ENCODE measurements around the gene MAP2K6.
"Not testable (repeated sequence)": the region's sequence is repeated elsewhere in the genome, so short reads cannot be mapped to it uniquely, and the experiment has no call there.

Gene MAP2K6

GRCh38 chr17:69460963-69461922 lies 46.7 kb downstream of the MAP2K6 start:
- Mint-ChIP-seq H3K27ac (no peak overlapping the region), H3K9me3 (no peaks in the 10 kb centered on the region), H3K4me1 (peaks cover 13% of the 10 kb centered on the region), H3K27me3 (no peaks in the 10 kb centered on the region), H3K4me3 (no peak overlapping the region), H3K36me3 (peaks cover 1% of the 10 kb centered on the region)
- no peak for ATAC-seq

- no peak overlapping the region for H3K27ac Mint-ChIP-seq
- no peaks in the 10 kb centered on the region for H3K9me3 Mint-ChIP-seq
- no peaks in the 10 kb centered on the region for H3K27me3 Mint-ChIP-seq
- H3K4me1 Mint-ChIP-seq = peaks cover 8% of the 10 kb centered on the region
- ATAC-seq = no peak
- no peak overlapping the region for H3K4me3 Mint-ChIP-seq
- H3K36me3 Mint-ChIP-seq = peaks cover 6% of the 10 kb centered on the region
Measured at GRCh38 chr17:69461951-69462369, 47.5 kb downstream of the MAP2K6 start.

- no peaks in the 10 kb centered on the region for H3K27me3 Mint-ChIP-seq
- H3K4me3 Mint-ChIP-seq = no peak overlapping the region
- peaks cover 6% of the 10 kb centered on the region for H3K36me3 Mint-ChIP-seq
- no peak for ATAC-seq
- no peaks in the 10 kb centered on the region for H3K9me3 Mint-ChIP-seq
- no peaks in the 10 kb centered on the region for H3K4me1 Mint-ChIP-seq
- H3K27ac Mint-ChIP-seq = no peak overlapping the region
Measured at GRCh38 chr17:69462882-69463281, 48.4 kb downstream of the MAP2K6 start.

- no peak for ATAC-seq
- no peaks in the 10 kb centered on the region for H3K27me3 Mint-ChIP-seq
- peaks cover 22% of the 10 kb centered on the region for H3K36me3 Mint-ChIP-seq
- no peaks in the 10 kb centered on the region for H3K4me1 Mint-ChIP-seq
- H3K9me3 Mint-ChIP-seq = no peaks in the 10 kb centered on the region
- no peak overlapping the region for H3K27ac Mint-ChIP-seq
- H3K4me3 Mint-ChIP-seq = no peak overlapping the region
Measured at GRCh38 chr17:69466451-69466850, 52.0 kb downstream of the MAP2K6 start.

- H3K4me1 Mint-ChIP-seq = no peaks in the 10 kb centered on the region
- peaks cover 22% of the 10 kb centered on the region for H3K36me3 Mint-ChIP-seq
- no peaks in the 10 kb centered on the region for H3K27me3 Mint-ChIP-seq
- H3K9me3 Mint-ChIP-seq = no peaks in the 10 kb centered on the region
- H3K4me3 Mint-ChIP-seq = no peak overlapping the region
- ATAC-seq = no peak
- no peak overlapping the region for H3K27ac Mint-ChIP-seq
Measured at GRCh38 chr17:69466905-69467667, 52.6 kb downstream of the MAP2K6 start.

- no peaks in the 10 kb centered on the region for H3K27me3 Mint-ChIP-seq
Measured at GRCh38 chr17:69468207-69468606, 53.7 kb downstream of the MAP2K6 start.

GRCh38 chr17:69470702-69471101 lies 56.2 kb downstream of the MAP2K6 start:
- Mint-ChIP-seq H3K4me3 (no peak overlapping the region), H3K36me3 (peaks cover 22% of the 10 kb centered on the region), H3K4me1 (no peaks in the 10 kb centered on the region), H3K9me3 (no peaks in the 10 kb centered on the region), H3K27ac (no peak overlapping the region), H3K27me3 (no peaks in the 10 kb centered on the region)
- no peak for ATAC-seq

More at GRCh38 chr17:69468207-69468606, 53.7 kb downstream of the MAP2K6 start:
- Mint-ChIP-seq H3K4me1 (no peaks in the 10 kb centered on the region), H3K9me3 (no peaks in the 10 kb centered on the region), H3K36me3 (peaks cover 22% of the 10 kb centered on the region), H3K27ac (no peak overlapping the region), H3K4me3 (no peak overlapping the region)
- no peak for ATAC-seq

GRCh38 chr17:69471406-69471805 lies 56.9 kb downstream of the MAP2K6 start:
- no peaks in the 10 kb centered on the region for H3K9me3 Mint-ChIP-seq
- peaks cover 19% of the 10 kb centered on the region for H3K36me3 Mint-ChIP-seq
- H3K4me1 Mint-ChIP-seq = no peaks in the 10 kb centered on the region
- no peak overlapping the region for H3K4me3 Mint-ChIP-seq
- no peak for ATAC-seq
- no peak overlapping the region for H3K27ac Mint-ChIP-seq
- no peaks in the 10 kb centered on the region for H3K27me3 Mint-ChIP-seq

- H3K36me3 Mint-ChIP-seq = peaks cover 16% of the 10 kb centered on the region
- ATAC-seq = no peak
- no peak overlapping the region for H3K27ac Mint-ChIP-seq
Measured at GRCh38 chr17:69473841-69474831, 59.6 kb downstream of the MAP2K6 start.

GRCh38 chr17:69477204-69477902 lies 62.9 kb downstream of the MAP2K6 start:
- H3K27me3 Mint-ChIP-seq = no peaks in the 10 kb centered on the region
- peaks cover 13% of the 10 kb centered on the region for H3K36me3 Mint-ChIP-seq
- H3K4me1 Mint-ChIP-seq = peaks cover 9% of the 10 kb centered on the region
- H3K4me3 Mint-ChIP-seq = no peak overlapping the region
- H3K27ac Mint-ChIP-seq = no peak overlapping the region
- H3K9me3 Mint-ChIP-seq = no peaks in the 10 kb centered on the region
- no peak for ATAC-seq

More at GRCh38 chr17:69473841-69474831, 59.6 kb downstream of the MAP2K6 start:
- no peaks in the 10 kb centered on the region for H3K9me3 Mint-ChIP-seq
- no peaks in the 10 kb centered on the region for H3K27me3 Mint-ChIP-seq
- H3K4me1 Mint-ChIP-seq = peaks cover 9% of the 10 kb centered on the region
- H3K4me3 Mint-ChIP-seq = no peak overlapping the region

- Mint-ChIP-seq H3K36me3 (peaks cover 13% of the 10 kb centered on the region), H3K4me1 (peaks cover 9% of the 10 kb centered on the region), H3K27me3 (no peaks in the 10 kb centered on the region), H3K4me3 (no peak overlapping the region), H3K9me3 (no peaks in the 10 kb centered on the region), H3K27ac (no peak overlapping the region)
- no peak for ATAC-seq
Measured at GRCh38 chr17:69477903-69478266, 63.4 kb downstream of the MAP2K6 start.

GRCh38 chr17:69478916-69479315 lies 64.4 kb downstream of the MAP2K6 start:
- no peak for ATAC-seq
- Mint-ChIP-seq H3K27ac (no peak overlapping the region), H3K4me3 (no peak overlapping the region)

GRCh38 chr17:69479756-69480155 lies 65.3 kb downstream of the MAP2K6 start:
- H3K36me3 Mint-ChIP-seq = peaks cover 13% of the 10 kb centered on the region
- not testable (repeated sequence) for H3K27ac Mint-ChIP-seq, ATAC-seq, H3K4me3 Mint-ChIP-seq, H3K27me3 Mint-ChIP-seq, H3K4me1 Mint-ChIP-seq, H3K9me3 Mint-ChIP-seq

More at GRCh38 chr17:69478916-69479315, 64.4 kb downstream of the MAP2K6 start:
- H3K27me3 Mint-ChIP-seq = no peaks in the 10 kb centered on the region
- peaks cover 9% of the 10 kb centered on the region for H3K4me1 Mint-ChIP-seq
- peaks cover 13% of the 10 kb centered on the region for H3K36me3 Mint-ChIP-seq
- no peaks in the 10 kb centered on the region for H3K9me3 Mint-ChIP-seq

GRCh38 chr17:69480245-69480644 lies 65.7 kb downstream of the MAP2K6 start:
- peaks cover 9% of the 10 kb centered on the region for H3K4me1 Mint-ChIP-seq
- H3K36me3 Mint-ChIP-seq = peaks cover 13% of the 10 kb centered on the region
- H3K4me3 Mint-ChIP-seq = no peak overlapping the region
- no peak overlapping the region for H3K27ac Mint-ChIP-seq
- no peak for ATAC-seq
- no peaks in the 10 kb centered on the region for H3K9me3 Mint-ChIP-seq
- no peaks in the 10 kb centered on the region for H3K27me3 Mint-ChIP-seq
